SK-N-SH treated with all-trans-retinoic acid at 6 μM for 48 hours (cell line): ENCODE results near the gene TNPO2.

Experiments used
- ATAC-seq: fragments of 200-7000 bp; cut with Tn5 transposase; 3 replicates; pipeline ENCODE4 v1.9.1; 2020; ENCODE audit warnings: mild to moderate bottlenecking, moderate library complexity
- ARNTL ChIP-seq: fragments of 450-650 bp; formaldehyde crosslinking; IDR thresholded peaks from 2 replicates; pipeline ENCODE4 v1.5.0; 2020; ENCODE audit warnings: low read depth, mild to moderate bottlenecking, moderate library complexity, borderline replicate concordance
- BACH2 ChIP-seq: fragments of 250-450 bp; sonication (Bioruptor Pico); IDR thresholded peaks from 2 replicates; pipeline ENCODE4 v1.9.0; 2021; ENCODE audit warnings: mild to moderate bottlenecking, borderline replicate concordance
- CSDC2 ChIP-seq: fragments of 250-450 bp; sonication (Bioruptor Pico); IDR thresholded peaks from 2 replicates; pipeline ENCODE4 v1.5.0; 2020; ENCODE audit warnings: mild to moderate bottlenecking, moderate library complexity
- ESRRG ChIP-seq: fragments of 250-450 bp; sonication (Bioruptor Pico); IDR thresholded peaks from 2 replicates; pipeline ENCODE4 v1.6.1; 2021; ENCODE audit warnings: mild to moderate bottlenecking
- GLIS3 ChIP-seq: fragments of 250-450 bp; sonication (Bioruptor Pico); IDR thresholded peaks from 2 replicates; pipeline ENCODE4 v1.5.0; 2020; ENCODE audit warnings: mild to moderate bottlenecking, moderate library complexity
- ISL1 ChIP-seq: fragments of 250-450 bp; sonication (Bioruptor Pico); IDR thresholded peaks from 2 replicates; pipeline ENCODE4 v2.1.2; 2022; ENCODE audit warnings: mild to moderate bottlenecking, moderate library complexity
- OSR1 ChIP-seq: fragments of 250-450 bp; sonication (Bioruptor Pico); IDR thresholded peaks from 2 replicates; pipeline ENCODE4 v1.8.0; 2022; ENCODE audit warnings: moderate library complexity, mild to moderate bottlenecking, inconsistent platforms
- PPARA ChIP-seq: fragments of 250-450 bp; sonication (Bioruptor Pico); IDR thresholded peaks from 2 replicates; pipeline ENCODE4 v1.5.0; 2020; ENCODE audit warnings: mild to moderate bottlenecking, borderline replicate concordance
- RARB ChIP-seq: fragments of 250-450 bp; sonication (Bioruptor Pico); IDR thresholded peaks from 2 replicates; pipeline ENCODE4 v1.8.0; 2021; ENCODE audit warnings: mild to moderate bottlenecking, moderate library complexity
- TCF4 ChIP-seq: fragments of 250-450 bp; sonication (Bioruptor Pico); IDR thresholded peaks from 2 replicates; pipeline ENCODE4 v1.8.0; 2021; ENCODE audit warnings: mild to moderate bottlenecking, moderate library complexity, borderline replicate concordance
- TOX ChIP-seq: fragments of 250-450 bp; sonication (Bioruptor Pico); IDR thresholded peaks from 2 replicates; pipeline ENCODE4 v1.8.0; 2021; ENCODE audit warnings: mild to moderate bottlenecking, moderate library complexity, borderline replicate concordance
- ZC3H10 ChIP-seq: fragments of 250-450 bp; sonication (Bioruptor Pico); IDR thresholded peaks from 2 replicates; pipeline ENCODE4 v1.5.1; 2021; ENCODE audit warnings: mild to moderate bottlenecking, moderate library complexity
- ZFP3 ChIP-seq: fragments of 250-450 bp; sonication (Bioruptor Pico); IDR thresholded peaks from 2 replicates; pipeline ENCODE4 v1.5.0; 2020; ENCODE audit warnings: mild to moderate bottlenecking, moderate library complexity
- ZFP30 ChIP-seq: fragments of 450-650 bp; formaldehyde crosslinking; IDR thresholded peaks from 2 replicates; pipeline ENCODE4 v1.5.0; 2022; ENCODE audit warnings: mild to moderate bottlenecking, moderate library complexity
- ZNF565 ChIP-seq: fragments of 450-650 bp; formaldehyde crosslinking; conservative IDR thresholded peaks from 2 replicates; pipeline ENCODE4 v1.5.0; 2020; ENCODE audit warnings: low read depth, mild to moderate bottlenecking, moderate library complexity
- ZNF70 ChIP-seq: fragments of 450-650 bp; formaldehyde crosslinking; IDR thresholded peaks from 2 replicates; pipeline ENCODE4 v1.5.0; 2020; ENCODE audit warnings: mild to moderate bottlenecking, moderate library complexity
- ZNF8 ChIP-seq: fragments of 450-650 bp; formaldehyde crosslinking; IDR thresholded peaks from 2 replicates; pipeline ENCODE4 v1.5.0; 2020; ENCODE audit warnings: mild to moderate bottlenecking, moderate library complexity
- TF ChIP-seq, protein P1 (sequence below): fragments of 250-450 bp; sonication (Bioruptor Pico); IDR thresholded peaks from 2 replicates; pipeline ENCODE4 v1.5.1; 2020; ENCODE audit warnings: low read depth, mild to moderate bottlenecking, moderate library complexity
- TF ChIP-seq, protein P2 (sequence below): fragments of 250-450 bp; sonication (Bioruptor Pico); IDR thresholded peaks from 2 replicates; pipeline ENCODE4 v1.8.0; 2020; ENCODE audit warnings: mild to moderate bottlenecking, moderate library complexity, borderline replicate concordance
- TF ChIP-seq, protein P3 (sequence below): fragments of 250-450 bp; sonication (Bioruptor Pico); IDR thresholded peaks from 2 replicates; pipeline ENCODE4 v1.5.0; 2020; ENCODE audit warnings: mild to moderate bottlenecking, moderate library complexity
- TF ChIP-seq, protein P4 (sequence below): fragments of 250-450 bp; sonication (Bioruptor Pico); IDR thresholded peaks from 2 replicates; pipeline ENCODE4 v1.8.0; 2021; ENCODE audit warnings: low read depth, mild to moderate bottlenecking, moderate library complexity, borderline replicate concordance

Gene TNPO2

DNA sequence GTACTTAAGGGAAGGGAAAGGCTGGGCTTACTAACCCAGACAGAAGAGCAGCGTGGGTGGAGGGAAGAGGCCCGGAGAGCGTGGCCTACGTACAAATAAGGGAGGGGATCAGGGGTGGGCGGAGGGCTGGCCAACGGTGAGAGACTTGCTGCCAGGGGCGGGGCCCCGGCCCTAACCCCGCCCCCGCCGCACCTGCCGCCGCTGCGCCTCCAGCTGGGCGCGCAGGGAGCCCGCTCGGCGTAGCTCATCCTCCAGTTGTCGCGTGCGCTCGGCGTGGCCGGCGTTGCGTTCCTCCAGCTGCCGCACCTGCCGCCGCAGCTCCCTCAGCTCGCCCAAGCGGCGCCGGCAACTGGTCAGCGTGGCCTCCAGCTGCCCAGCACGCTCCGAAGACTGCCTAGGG, 46.0 kb upstream of the TNPO2 start:
- TF ChIP-seq, protein P1, sequence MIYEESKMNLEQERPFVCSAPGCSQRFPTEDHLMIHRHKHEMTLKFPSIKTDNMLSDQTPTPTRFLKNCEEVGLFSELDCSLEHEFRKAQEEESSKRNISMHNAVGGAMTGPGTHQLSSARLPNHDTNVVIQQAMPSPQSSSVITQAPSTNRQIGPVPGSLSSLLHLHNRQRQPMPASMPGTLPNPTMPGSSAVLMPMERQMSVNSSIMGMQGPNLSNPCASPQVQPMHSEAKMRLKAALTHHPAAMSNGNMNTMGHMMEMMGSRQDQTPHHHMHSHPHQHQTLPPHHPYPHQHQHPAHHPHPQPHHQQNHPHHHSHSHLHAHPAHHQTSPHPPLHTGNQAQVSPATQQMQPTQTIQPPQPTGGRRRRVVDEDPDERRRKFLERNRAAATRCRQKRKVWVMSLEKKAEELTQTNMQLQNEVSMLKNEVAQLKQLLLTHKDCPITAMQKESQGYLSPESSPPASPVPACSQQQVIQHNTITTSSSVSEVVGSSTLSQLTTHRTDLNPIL (CRISPR knock-in tag) = no peak
- no peak for TF ChIP-seq OSR1
- TF ChIP-seq BACH2 (CRISPR knock-in tag) = no peak
- no peak for TF ChIP-seq PPARA
- ATAC-seq = no peak

DNA sequence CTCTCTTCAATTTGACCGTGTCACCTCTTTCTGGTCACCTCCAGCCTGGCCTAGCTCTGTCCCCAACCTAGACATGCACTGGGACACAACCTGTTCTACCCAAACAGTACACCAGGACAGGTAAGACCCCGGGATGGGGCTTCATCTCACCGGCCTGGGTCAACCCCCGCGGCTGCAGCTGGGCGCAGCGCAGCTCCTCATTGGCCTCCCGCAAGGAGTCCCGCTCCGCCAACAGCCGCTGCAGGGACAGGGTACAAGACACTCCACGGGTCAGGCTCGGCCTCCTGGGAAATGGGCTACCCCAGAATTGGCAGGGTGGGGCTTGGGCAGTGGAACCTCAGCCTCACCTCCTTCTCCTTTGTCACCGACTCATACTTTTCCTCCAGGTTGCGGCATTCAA, 43.9 kb upstream of the TNPO2 start:
- no peak for ATAC-seq
- TF ChIP-seq ZFP3 (no peak), ZFP30 (CRISPR knock-in tag) (no peak), ARNTL (no peak), CSDC2 (CRISPR knock-in tag) (no peak), RARB (CRISPR knock-in tag) (no peak), OSR1 (no peak), PPARA (no peak), BACH2 (CRISPR knock-in tag) (no peak), TCF4 (CRISPR knock-in tag) (no peak), GLIS3 (CRISPR knock-in tag) (no peak), ISL1 (CRISPR knock-in tag) (no peak), ZNF70 (no peak), ZC3H10 (CRISPR knock-in tag) (no peak), ZNF565 (no peak), ESRRG (CRISPR knock-in tag) (no peak)
- TF ChIP-seq, protein P2, sequence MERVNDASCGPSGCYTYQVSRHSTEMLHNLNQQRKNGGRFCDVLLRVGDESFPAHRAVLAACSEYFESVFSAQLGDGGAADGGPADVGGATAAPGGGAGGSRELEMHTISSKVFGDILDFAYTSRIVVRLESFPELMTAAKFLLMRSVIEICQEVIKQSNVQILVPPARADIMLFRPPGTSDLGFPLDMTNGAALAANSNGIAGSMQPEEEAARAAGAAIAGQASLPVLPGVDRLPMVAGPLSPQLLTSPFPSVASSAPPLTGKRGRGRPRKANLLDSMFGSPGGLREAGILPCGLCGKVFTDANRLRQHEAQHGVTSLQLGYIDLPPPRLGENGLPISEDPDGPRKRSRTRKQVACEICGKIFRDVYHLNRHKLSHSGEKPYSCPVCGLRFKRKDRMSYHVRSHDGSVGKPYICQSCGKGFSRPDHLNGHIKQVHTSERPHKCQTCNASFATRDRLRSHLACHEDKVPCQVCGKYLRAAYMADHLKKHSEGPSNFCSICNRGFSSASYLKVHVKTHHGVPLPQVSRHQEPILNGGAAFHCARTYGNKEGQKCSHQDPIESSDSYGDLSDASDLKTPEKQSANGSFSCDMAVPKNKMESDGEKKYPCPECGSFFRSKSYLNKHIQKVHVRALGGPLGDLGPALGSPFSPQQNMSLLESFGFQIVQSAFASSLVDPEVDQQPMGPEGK (CRISPR knock-in tag) = no peak
- TF ChIP-seq, protein P3, sequence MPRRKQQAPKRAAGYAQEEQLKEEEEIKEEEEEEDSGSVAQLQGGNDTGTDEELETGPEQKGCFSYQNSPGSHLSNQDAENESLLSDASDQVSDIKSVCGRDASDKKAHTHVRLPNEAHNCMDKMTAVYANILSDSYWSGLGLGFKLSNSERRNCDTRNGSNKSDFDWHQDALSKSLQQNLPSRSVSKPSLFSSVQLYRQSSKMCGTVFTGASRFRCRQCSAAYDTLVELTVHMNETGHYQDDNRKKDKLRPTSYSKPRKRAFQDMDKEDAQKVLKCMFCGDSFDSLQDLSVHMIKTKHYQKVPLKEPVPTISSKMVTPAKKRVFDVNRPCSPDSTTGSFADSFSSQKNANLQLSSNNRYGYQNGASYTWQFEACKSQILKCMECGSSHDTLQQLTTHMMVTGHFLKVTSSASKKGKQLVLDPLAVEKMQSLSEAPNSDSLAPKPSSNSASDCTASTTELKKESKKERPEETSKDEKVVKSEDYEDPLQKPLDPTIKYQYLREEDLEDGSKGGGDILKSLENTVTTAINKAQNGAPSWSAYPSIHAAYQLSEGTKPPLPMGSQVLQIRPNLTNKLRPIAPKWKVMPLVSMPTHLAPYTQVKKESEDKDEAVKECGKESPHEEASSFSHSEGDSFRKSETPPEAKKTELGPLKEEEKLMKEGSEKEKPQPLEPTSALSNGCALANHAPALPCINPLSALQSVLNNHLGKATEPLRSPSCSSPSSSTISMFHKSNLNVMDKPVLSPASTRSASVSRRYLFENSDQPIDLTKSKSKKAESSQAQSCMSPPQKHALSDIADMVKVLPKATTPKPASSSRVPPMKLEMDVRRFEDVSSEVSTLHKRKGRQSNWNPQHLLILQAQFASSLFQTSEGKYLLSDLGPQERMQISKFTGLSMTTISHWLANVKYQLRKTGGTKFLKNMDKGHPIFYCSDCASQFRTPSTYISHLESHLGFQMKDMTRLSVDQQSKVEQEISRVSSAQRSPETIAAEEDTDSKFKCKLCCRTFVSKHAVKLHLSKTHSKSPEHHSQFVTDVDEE (CRISPR knock-in tag) = no peak
- TF ChIP-seq, protein P4, sequence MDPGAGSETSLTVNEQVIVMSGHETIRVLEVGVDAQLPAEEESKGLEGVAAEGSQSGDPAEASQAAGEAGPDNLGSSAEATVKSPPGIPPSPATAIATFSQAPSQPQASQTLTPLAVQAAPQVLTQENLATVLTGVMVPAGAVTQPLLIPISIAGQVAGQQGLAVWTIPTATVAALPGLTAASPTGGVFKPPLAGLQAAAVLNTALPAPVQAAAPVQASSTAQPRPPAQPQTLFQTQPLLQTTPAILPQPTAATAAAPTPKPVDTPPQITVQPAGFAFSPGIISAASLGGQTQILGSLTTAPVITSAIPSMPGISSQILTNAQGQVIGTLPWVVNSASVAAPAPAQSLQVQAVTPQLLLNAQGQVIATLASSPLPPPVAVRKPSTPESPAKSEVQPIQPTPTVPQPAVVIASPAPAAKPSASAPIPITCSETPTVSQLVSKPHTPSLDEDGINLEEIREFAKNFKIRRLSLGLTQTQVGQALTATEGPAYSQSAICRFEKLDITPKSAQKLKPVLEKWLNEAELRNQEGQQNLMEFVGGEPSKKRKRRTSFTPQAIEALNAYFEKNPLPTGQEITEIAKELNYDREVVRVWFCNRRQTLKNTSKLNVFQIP (CRISPR knock-in tag) = no peak
- TF ChIP-seq, protein P1 (CRISPR knock-in tag) = no peak

DNA sequence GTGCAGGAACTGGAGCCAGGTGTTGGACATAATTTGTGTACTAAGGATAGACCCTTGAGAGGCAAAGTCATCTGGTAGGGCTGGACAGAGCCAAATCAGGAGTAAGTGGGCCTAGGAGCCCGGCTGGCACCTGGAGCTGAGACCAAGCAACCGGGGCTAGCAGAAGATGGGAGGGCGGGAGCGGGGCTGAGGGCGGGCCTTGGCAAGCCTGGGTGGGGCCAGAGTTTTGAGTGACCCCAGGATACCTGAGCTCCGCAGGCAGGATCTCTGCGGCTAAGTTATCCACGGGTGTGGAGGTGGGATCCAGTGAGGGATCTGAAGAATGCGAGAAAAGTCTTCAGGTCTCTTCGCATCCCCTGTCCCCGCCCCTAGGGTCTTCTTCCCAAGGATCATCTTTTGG, 43.4 kb upstream of the TNPO2 start:
- no peak for TF ChIP-seq ZFP3
- TF ChIP-seq OSR1 = no peak
- no peak for TF ChIP-seq ESRRG (CRISPR knock-in tag)
- no peak for TF ChIP-seq ZC3H10 (CRISPR knock-in tag)
- TF ChIP-seq ISL1 (CRISPR knock-in tag) = no peak
- TF ChIP-seq TCF4 (CRISPR knock-in tag) = no peak
- TF ChIP-seq, protein P3 (CRISPR knock-in tag) = no peak
- TF ChIP-seq BACH2 (CRISPR knock-in tag) = no peak
- no peak for TF ChIP-seq PPARA
- no peak for TF ChIP-seq TOX (CRISPR knock-in tag)
- TF ChIP-seq, protein P4 (CRISPR knock-in tag) = no peak
- no peak for TF ChIP-seq ZNF8
- no peak for ATAC-seq
